ENCODE results near the gene CAND2. TPM values are rescaled to one million over a fixed set of nuclear protein-coding genes. Genes with fewer than 3 reads are reported as not detected.

Gene CAND2
- total and polyA plus RNA-seq, 2 of the 8 experiments (the other 6 are each of a cell fraction or from before 2014, with no cell fraction given) = 8.7 TPM

DNA sequence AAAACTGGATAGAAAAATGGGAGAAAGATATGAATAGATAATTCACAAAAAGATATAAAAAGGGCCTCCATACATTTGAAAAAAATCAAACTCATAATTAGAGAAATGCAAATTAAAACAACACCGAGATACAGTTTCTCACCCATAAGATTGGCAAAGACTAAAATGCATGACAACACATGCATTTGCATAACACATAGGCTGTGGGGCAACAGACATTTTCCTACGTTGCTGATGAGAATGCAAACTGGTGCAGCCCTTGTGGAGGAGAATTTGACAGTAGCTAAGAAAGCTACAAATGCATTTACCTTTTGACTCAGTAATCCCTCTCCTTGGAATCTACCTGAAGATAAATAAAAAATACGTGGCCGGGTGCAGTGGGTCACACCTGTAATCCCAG is 11.4 kb upstream of the CAND2 start:
- CTCF ChIA-PET (ENCODE audit: partially characterized antibody) = interaction anchor here (1.2 kb wide), 1 partner anchor 107 kb away, joined by 3 read pairs; no protein-coding TSS in a partner anchor
- TF ChIP-seq NRF1 (IDR thresholded peaks at IDR 0.05; ENCODE audit: low read depth, low read length) (no peak), POU5F1 (IDR thresholded peaks at IDR 0.05; ENCODE audit: low read depth, low read length) (peak; percentile 80; the same call in 1 of the 2 replicates)
- DNase-seq (ENCODE audit: low read depth in 1 of 2, low spot score in 2 of 2) (no peak), FAIRE-seq (no peak)
- H3K23ac ChIP-seq (ENCODE audit: insufficient read length) = no peak overlapping the region
- POLR2A ChIA-PET (ENCODE audit: partially characterized antibody) = interaction anchor here (1.3 kb wide), 1 partner anchor 48 kb away, joined by 3 read pairs; no protein-coding TSS in a partner anchor
- no peak overlapping the region for H3K18ac ChIP-seq (ENCODE audit: extremely low read depth, low read length)
- H3K9ac ChIP-seq (replicated peaks in 1 of 4; ENCODE audit: extremely low read depth in 1 of 4, low read depth in 3 of 4, low read length in 3 of 4) = no peak overlapping the region
- H2AK5ac ChIP-seq (ENCODE audit: low read depth, low read length) = no peak overlapping the region
- no peak overlapping the region for H4K91ac ChIP-seq (replicated peaks; ENCODE audit: insufficient read length, low read length)
- H4K20me1 ChIP-seq (replicated peaks in 1 of 2; ENCODE audit: control insufficient read depth in 1 of 2, insufficient read depth in 2 of 2, low read length in 2 of 2) = no peaks in the 10 kb centered on the region
- 28% methylated on average over 4 of the region's 4 CpGs; no CpG with 5 or more reads in 1 of the 2 experiments for WGBS, 2 experiments (ENCODE audit: extremely low coverage in 1 of 2, insufficient coverage in 1 of 2, insufficient read length in 1 of 2, insufficient replicate concordance in 2 of 2, low coverage in 1 of 2, low lambda C conversion rate in 2 of 2, missing lambda C conversion rate in 1 of 2)
- no peak overlapping the region for H2BK120ac ChIP-seq (replicated peaks; ENCODE audit: low read depth, low read length)
- H3K9me3 ChIP-seq (ENCODE audit: insufficient read depth in 2 of 2, low read depth in 1 of 2, low read length in 1 of 2) = no peaks in the 10 kb centered on the region
- peak overlapping the region; percentile 37 to 43; a peak in 2 of 4 replicates for H3K4me2 ChIP-seq (ENCODE audit: insufficient read depth in 1 of 2, low read depth in 2 of 2, low read length in 2 of 2)
- H2BK12ac ChIP-seq (ENCODE audit: low read depth, low read length) = no peak overlapping the region
- no peaks in the 10 kb centered on the region for H3K36me3 ChIP-seq (ENCODE audit: control insufficient read depth in 2 of 4, insufficient read depth in 4 of 4, low read length in 3 of 4)
- H3K14ac ChIP-seq (ENCODE audit: insufficient read length) = no peak overlapping the region
- no peak overlapping the region for H3K27ac ChIP-seq (ENCODE audit: low read depth, low read length)
- no peak overlapping the region for H3K4ac ChIP-seq (replicated peaks; ENCODE audit: insufficient read length, low read depth, low read length)
- no peak overlapping the region for H4K8ac ChIP-seq (ENCODE audit: extremely low read depth, insufficient read depth, low read length)
- no peaks in the 10 kb centered on the region for H3K27me3 ChIP-seq (replicated peaks in 1 of 4; ENCODE audit: control insufficient read depth in 3 of 4, extremely low read depth in 1 of 4, insufficient read depth in 3 of 4, low read length in 3 of 4)
- H3K23me2 ChIP-seq (ENCODE audit: low read depth, low read length) = no peaks in the 10 kb centered on the region
- no peak overlapping the region for H3K56ac ChIP-seq (replicated peaks; ENCODE audit: insufficient read length, low read depth, low read length)
- H2AFZ ChIP-seq (ENCODE audit: low read length) = no peak overlapping the region
- no peak overlapping the region for H4K5ac ChIP-seq (ENCODE audit: insufficient read length, low read depth, low read length)
- peak overlapping the region in 1 of 4 experiments; percentile 26; a peak in 1 of 8 replicates for H3K4me3 ChIP-seq (ENCODE audit: extremely low read depth in 1 of 4, insufficient read depth in 2 of 4, low read depth in 3 of 4, low read length in 4 of 4)
- no peak overlapping the region for H2BK5ac ChIP-seq (ENCODE audit: low read depth, low read length)
- no peak overlapping the region for H2BK15ac ChIP-seq (ENCODE audit: low read length)
- H2BK20ac ChIP-seq (ENCODE audit: low read length) = no peak overlapping the region
- H3K79me1 ChIP-seq (ENCODE audit: low read depth, low read length) = no peaks in the 10 kb centered on the region
- no peaks in the 10 kb centered on the region for H3K79me2 ChIP-seq (ENCODE audit: control insufficient read depth in 1 of 2, insufficient read depth in 2 of 2, low read length in 2 of 2)
- peaks cover 0 to 4% (median 1%) of the 10 kb centered on the region in 4 experiments; a peak in 2 of 7 replicates for H3K4me1 ChIP-seq (replicated peaks in 1 of 4; ENCODE audit: control insufficient read depth in 3 of 4, insufficient read depth in 4 of 4, low read length in 3 of 4)

Data from H1 (cell line).